Bronchial epithelial cell (primary cell): ENCODE results near the gene CEND1. TPM values are rescaled to one million over a fixed set of nuclear protein-coding genes. Genes with fewer than 3 reads are reported as not detected.
A peak's percentile ranks its signal among the peaks of the same experiment; 100 is the strongest.

Experiments used
- DNase-seq: peaks from one replicate; pipeline ENCODE4 v3.0.0-alpha.2; 2010; ENCODE audit warnings: low read depth
- FAIRE-seq: peaks from 2 replicates; lab custom pipeline; 2011; peaks lifted over from hg19 to GRCh38; lab: Jason Lieb, UNC
- H3K27me3 ChIP-seq: 2 replicates; pipeline ENCODE4 v1.5.1; 2011; ENCODE audit warnings: low read length; ENCODE audit not compliant: control insufficient read depth, insufficient read depth
- H3K36me3 ChIP-seq: 2 replicates; pipeline ENCODE4 v1.5.1; 2011; ENCODE audit warnings: low read length; ENCODE audit not compliant: control insufficient read depth, insufficient read depth
- H3K4me3 ChIP-seq: 2 replicates; pipeline ENCODE4 v1.5.1; 2011; ENCODE audit warnings: mild to moderate bottlenecking, low read depth, low read length, control low read depth
- total RNA-seq: library from RNA; depleted of rRNA; stranded (reverse); fragments of >200 nt; gene quantifications from 2 replicates; pipeline ENCODE4 v1.2.1, GENCODE V29; 2014
- TF ChIP-seq, protein P1 (sequence below): IDR thresholded peaks from 2 replicates; pipeline ENCODE4 v1.5.1; 2011; ENCODE audit warnings: mild to moderate bottlenecking, moderate library complexity, low read length, control low read depth, inconsistent platforms; ENCODE audit not compliant: insufficient read depth, severe bottlenecking

The CEND1 gene
- not detected in 2 replicates for total RNA-seq

DNA sequence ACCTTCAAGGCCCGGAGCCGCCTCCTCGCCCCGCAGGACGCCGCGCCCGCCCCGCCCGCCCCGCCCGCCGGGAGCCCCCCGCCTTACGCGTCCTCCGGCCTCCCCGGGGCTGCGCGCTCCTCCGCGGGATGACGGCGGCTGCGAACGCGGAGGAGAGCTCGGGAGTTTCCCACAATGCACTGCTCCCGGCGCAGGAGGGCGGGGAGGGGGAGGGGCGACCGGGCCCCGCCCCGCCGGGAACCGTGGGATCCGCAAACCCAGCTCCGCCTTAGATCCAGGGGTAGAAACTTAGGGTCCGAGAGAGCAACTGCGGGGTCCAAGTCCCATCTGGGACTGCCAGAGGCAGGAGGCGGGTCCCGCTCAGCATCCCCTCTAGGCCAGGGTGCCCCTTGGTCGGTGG is at the start of gene CEND1:
Gene CEND1 (minus strand): TSS at position 148 of the 400 bp plus-strand sequence. CDS start 1,514 bp downstream, outside the sequence.
- Histone ChIP-seq H3K27me3 (peaks cover 3% of the 10 kb centered on the region), H3K36me3 (peaks cover 10% of the 10 kb centered on the region), H3K4me3 (no peak within 1 kb of the TSS)
- DNase-seq (no peak), FAIRE-seq (no peak)
- TF ChIP-seq, protein P1, sequence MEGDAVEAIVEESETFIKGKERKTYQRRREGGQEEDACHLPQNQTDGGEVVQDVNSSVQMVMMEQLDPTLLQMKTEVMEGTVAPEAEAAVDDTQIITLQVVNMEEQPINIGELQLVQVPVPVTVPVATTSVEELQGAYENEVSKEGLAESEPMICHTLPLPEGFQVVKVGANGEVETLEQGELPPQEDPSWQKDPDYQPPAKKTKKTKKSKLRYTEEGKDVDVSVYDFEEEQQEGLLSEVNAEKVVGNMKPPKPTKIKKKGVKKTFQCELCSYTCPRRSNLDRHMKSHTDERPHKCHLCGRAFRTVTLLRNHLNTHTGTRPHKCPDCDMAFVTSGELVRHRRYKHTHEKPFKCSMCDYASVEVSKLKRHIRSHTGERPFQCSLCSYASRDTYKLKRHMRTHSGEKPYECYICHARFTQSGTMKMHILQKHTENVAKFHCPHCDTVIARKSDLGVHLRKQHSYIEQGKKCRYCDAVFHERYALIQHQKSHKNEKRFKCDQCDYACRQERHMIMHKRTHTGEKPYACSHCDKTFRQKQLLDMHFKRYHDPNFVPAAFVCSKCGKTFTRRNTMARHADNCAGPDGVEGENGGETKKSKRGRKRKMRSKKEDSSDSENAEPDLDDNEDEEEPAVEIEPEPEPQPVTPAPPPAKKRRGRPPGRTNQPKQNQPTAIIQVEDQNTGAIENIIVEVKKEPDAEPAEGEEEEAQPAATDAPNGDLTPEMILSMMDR = no peak

DNA sequence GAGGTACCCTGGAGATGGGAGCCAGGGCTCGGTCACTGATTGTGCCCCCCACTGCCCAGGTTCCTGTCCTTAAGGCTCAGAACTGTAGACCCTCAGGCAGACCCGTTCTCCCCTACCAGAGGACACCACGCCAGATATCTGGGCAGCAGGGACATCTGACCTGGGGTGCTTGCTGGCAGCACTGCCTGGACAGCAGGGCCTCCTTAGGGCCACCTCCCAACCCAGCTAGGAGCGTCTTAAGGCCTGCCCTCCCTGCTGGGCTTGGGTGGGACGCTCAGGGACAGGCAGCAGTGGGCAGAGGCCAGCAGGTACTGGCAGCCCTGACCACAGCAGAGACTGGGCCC is 49.4 kb upstream of the CEND1 start:
- H3K27me3 ChIP-seq = no peaks in the 10 kb centered on the region
- TF ChIP-seq, protein P1 = no peak
- DNase-seq (no peak), FAIRE-seq (no peak)
- no peak overlapping the region for H3K4me3 ChIP-seq
- peaks cover 42% of the 10 kb centered on the region for H3K36me3 ChIP-seq

DNA sequence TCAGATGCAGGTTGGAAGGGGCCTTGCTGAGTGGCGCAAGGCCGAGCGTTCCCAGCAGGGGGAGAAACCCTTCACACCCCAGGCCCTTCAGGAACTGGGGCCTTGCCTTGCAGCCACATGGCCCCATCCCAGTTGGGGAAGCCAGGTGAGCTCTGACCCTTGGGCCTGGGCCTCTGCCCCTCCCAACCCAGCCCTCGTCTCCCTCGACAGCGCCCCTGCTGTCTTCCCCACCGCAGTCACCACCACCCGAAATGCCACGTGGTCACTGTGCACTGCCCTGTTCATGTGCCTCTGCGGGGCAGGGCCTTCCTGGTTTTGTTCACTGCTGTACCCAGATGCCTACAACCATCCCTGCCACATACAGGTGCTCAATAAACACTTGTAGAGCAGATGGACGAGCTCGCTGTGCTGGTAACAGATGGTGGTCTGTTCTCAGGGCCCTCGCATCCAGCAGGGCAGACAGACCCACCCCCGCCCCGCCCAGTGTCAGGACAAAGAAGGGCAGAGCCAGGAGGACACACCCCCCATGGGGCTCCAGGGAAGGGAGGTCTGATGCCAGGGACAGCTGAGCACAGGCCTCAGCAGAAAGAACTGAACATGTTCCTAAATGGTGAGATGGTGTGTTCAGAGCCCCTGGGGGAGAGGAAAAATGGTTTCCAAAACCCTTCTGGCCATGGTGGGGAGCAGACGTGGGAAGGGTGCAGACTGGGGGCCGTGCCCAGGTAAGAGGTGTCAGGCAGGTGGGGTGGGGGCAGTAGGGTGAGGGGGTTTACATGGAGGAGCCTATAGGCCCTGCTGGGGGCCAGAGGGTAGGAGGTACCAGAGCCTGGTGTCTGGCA is 48.8 kb upstream of the CEND1 start:
- Histone ChIP-seq H3K36me3 (peaks cover 42% of the 10 kb centered on the region), H3K4me3 (no peak overlapping the region), H3K27me3 (no peaks in the 10 kb centered on the region)
- TF ChIP-seq, protein P1 = peak; percentile 49
- no peak for DNase-seq
- FAIRE-seq = no peak

- no peak for DNase-seq
- TF ChIP-seq, protein P1 = no peak
- Histone ChIP-seq H3K27me3 (no peaks in the 10 kb centered on the region), H3K36me3 (peaks cover 42% of the 10 kb centered on the region), H3K4me3 (no peak overlapping the region)
- FAIRE-seq = no peak
These were observed 48.1 kb upstream of the CEND1 start for GRCh38 chr11:837990-838307.

DNA sequence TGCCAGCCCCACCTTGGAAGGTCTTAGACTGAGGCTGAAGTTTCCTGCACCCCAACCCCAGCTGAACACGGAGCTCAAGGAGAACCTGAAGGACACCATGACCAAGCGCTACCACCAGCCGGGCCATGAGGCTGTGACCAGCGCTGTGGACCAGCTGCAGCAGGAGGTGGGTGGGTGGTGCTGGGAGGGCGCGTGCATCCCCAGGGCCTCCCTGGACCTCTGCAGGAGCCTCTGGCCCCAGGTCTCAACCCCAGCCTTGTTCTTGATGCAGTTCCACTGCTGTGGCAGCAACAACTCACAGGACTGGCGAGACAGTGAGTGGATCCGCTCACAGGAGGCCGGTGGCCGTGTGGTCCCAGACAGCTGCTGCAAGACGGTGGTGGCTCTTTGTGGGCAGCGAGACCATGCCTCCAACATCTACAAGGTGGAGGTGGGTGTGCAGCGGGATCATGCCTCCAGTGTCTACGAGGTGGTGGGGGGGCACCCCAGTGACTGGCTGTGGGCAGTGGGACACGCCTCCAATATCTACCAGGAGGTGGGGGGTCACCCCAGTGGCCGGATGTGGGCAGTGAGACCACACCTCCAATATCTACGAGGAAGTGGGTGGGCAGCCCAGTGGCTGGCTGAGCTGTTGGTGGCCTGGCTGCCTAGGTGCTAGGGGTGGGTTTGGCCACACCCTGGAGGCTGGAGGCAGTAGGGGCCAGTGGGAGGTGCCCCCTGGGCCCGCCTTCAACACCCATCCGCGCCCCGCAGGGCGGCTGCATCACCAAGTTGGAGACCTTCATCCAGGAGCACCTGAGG is 47.5 kb upstream of the CEND1 start:
- peaks cover 42% of the 10 kb centered on the region for H3K36me3 ChIP-seq
- H3K4me3 ChIP-seq = no peak overlapping the region
- no peaks in the 10 kb centered on the region for H3K27me3 ChIP-seq
- TF ChIP-seq, protein P1 = no peak
- FAIRE-seq (no peak), DNase-seq (no peak)
